Activated naive CD8-positive, alpha-beta T cell (primary cell): ENCODE results near the gene DYNLL1.
"Not testable (repeated sequence)": the region's sequence is repeated elsewhere in the genome, so short reads cannot be mapped to it uniquely, and the experiment has no call there.

ENCODE experiments used
- H3K27ac Mint-ChIP-seq: one replicate; pipeline ENCODE4 v1.8.0; 2021; ENCODE audit warnings: mixed read lengths
- H3K27me3 Mint-ChIP-seq: one replicate; pipeline ENCODE4 v1.8.0; 2021; ENCODE audit warnings: mixed read lengths
- H3K36me3 Mint-ChIP-seq: one replicate; pipeline ENCODE4 v1.8.0; 2021; ENCODE audit warnings: mixed read lengths
- H3K4me1 Mint-ChIP-seq: one replicate; pipeline ENCODE4 v1.8.0; 2021; ENCODE audit warnings: low read depth, mixed read lengths
- H3K4me3 Mint-ChIP-seq: one replicate; pipeline ENCODE4 v1.8.0; 2021; ENCODE audit warnings: mild to moderate bottlenecking, mixed read lengths
- H3K9me3 Mint-ChIP-seq: one replicate; pipeline ENCODE4 v1.8.0; 2021; ENCODE audit warnings: low read depth, mixed read lengths

The DYNLL1 gene

GRCh38 chr12:120495731-120496412 is at the start of gene DYNLL1:
TSS of gene DYNLL1 (plus strand) at chr12:120496113. CDS start at chr12:120496422, 309 bp downstream.
- Mint-ChIP-seq H3K27me3 (no peaks in the 10 kb centered on the region), H3K36me3 (peaks cover 4% of the 10 kb centered on the region), H3K9me3 (no peaks in the 10 kb centered on the region)

GRCh38 chr12:120446844-120447178 is 49.1 kb upstream of the DYNLL1 start:
- peak overlapping the region; percentile 97 for H3K4me3 Mint-ChIP-seq

More at GRCh38 chr12:120495731-120496412, at the start of gene DYNLL1:
- Mint-ChIP-seq H3K4me3 (peak within 1 kb of the TSS; percentile 95), H3K27ac (peak within 1 kb of the TSS; percentile 93), H3K4me1 (peaks cover 25% of the 10 kb centered on the region)

GRCh38 chr12:120447992-120448391 is 47.9 kb upstream of the DYNLL1 start:
- peak overlapping the region; percentile 97 for H3K4me3 Mint-ChIP-seq
- no peaks in the 10 kb centered on the region for H3K9me3 Mint-ChIP-seq
- H3K27me3 Mint-ChIP-seq: no peaks in the 10 kb centered on the region
- H3K27ac Mint-ChIP-seq: no peak overlapping the region
- peaks cover 34% of the 10 kb centered on the region for H3K4me1 Mint-ChIP-seq
- peaks cover 3% of the 10 kb centered on the region for H3K36me3 Mint-ChIP-seq

More at GRCh38 chr12:120446844-120447178, 49.1 kb upstream of the DYNLL1 start:
- not testable (repeated sequence) for H3K36me3 Mint-ChIP-seq, H3K9me3 Mint-ChIP-seq, H3K27me3 Mint-ChIP-seq
- H3K27ac Mint-ChIP-seq: peak overlapping the region; percentile 98
- peaks cover 38% of the 10 kb centered on the region for H3K4me1 Mint-ChIP-seq

GRCh38 chr12:120452524-120452923 is 43.4 kb upstream of the DYNLL1 start:
- H3K36me3 Mint-ChIP-seq, H3K27ac Mint-ChIP-seq, H3K27me3 Mint-ChIP-seq, H3K4me3 Mint-ChIP-seq, H3K9me3 Mint-ChIP-seq: not testable (repeated sequence)
- H3K4me1 Mint-ChIP-seq: peaks cover 17% of the 10 kb centered on the region

- Mint-ChIP-seq H3K4me1 (peaks cover 14% of the 10 kb centered on the region), H3K9me3 (no peaks in the 10 kb centered on the region), H3K27ac (no peak overlapping the region), H3K36me3 (no peaks in the 10 kb centered on the region), H3K4me3 (no peak overlapping the region), H3K27me3 (no peaks in the 10 kb centered on the region)
Observed at GRCh38 chr12:120453060-120453750, 42.7 kb upstream of the DYNLL1 start.

GRCh38 chr12:120453977-120454376 is 41.9 kb upstream of the DYNLL1 start:
- Mint-ChIP-seq H3K4me3 (no peak overlapping the region), H3K4me1 (peaks cover 14% of the 10 kb centered on the region), H3K36me3 (no peaks in the 10 kb centered on the region), H3K27me3 (no peaks in the 10 kb centered on the region), H3K9me3 (no peaks in the 10 kb centered on the region), H3K27ac (no peak overlapping the region)

GRCh38 chr12:120455302-120455701 is 40.6 kb upstream of the DYNLL1 start:
- Mint-ChIP-seq H3K36me3 (peaks cover 3% of the 10 kb centered on the region), H3K9me3 (no peaks in the 10 kb centered on the region), H3K27me3 (no peaks in the 10 kb centered on the region), H3K4me1 (peaks cover 8% of the 10 kb centered on the region), H3K27ac (no peak overlapping the region), H3K4me3 (no peak overlapping the region)

GRCh38 chr12:120457133-120457532 is 38.8 kb upstream of the DYNLL1 start:
- no peaks in the 10 kb centered on the region for H3K27me3 Mint-ChIP-seq
- H3K4me1 Mint-ChIP-seq: peaks cover 8% of the 10 kb centered on the region
- H3K27ac Mint-ChIP-seq: no peak overlapping the region
- H3K9me3 Mint-ChIP-seq: no peaks in the 10 kb centered on the region
- no peak overlapping the region for H3K4me3 Mint-ChIP-seq
- H3K36me3 Mint-ChIP-seq: peaks cover 5% of the 10 kb centered on the region

GRCh38 chr12:120460157-120460556 is 35.8 kb upstream of the DYNLL1 start:
- Mint-ChIP-seq H3K27ac (no peak overlapping the region), H3K27me3 (no peaks in the 10 kb centered on the region), H3K9me3 (no peaks in the 10 kb centered on the region), H3K36me3 (peaks cover 7% of the 10 kb centered on the region), H3K4me3 (no peak overlapping the region), H3K4me1 (peaks cover 9% of the 10 kb centered on the region)

- peak overlapping the region; percentile 54 for H3K27ac Mint-ChIP-seq
Observed at GRCh38 chr12:120462099-120462640, 33.7 kb upstream of the DYNLL1 start.

GRCh38 chr12:120463712-120464111 is 32.2 kb upstream of the DYNLL1 start:
- peaks cover 33% of the 10 kb centered on the region for H3K4me1 Mint-ChIP-seq
- H3K9me3 Mint-ChIP-seq: no peaks in the 10 kb centered on the region
- H3K27ac Mint-ChIP-seq: no peak overlapping the region
- H3K36me3 Mint-ChIP-seq: peaks cover 10% of the 10 kb centered on the region
- no peaks in the 10 kb centered on the region for H3K27me3 Mint-ChIP-seq
- H3K4me3 Mint-ChIP-seq: no peak overlapping the region

More at GRCh38 chr12:120462099-120462640, 33.7 kb upstream of the DYNLL1 start:
- H3K27me3 Mint-ChIP-seq: no peaks in the 10 kb centered on the region
- H3K36me3 Mint-ChIP-seq: peaks cover 7% of the 10 kb centered on the region
- no peak overlapping the region for H3K4me3 Mint-ChIP-seq
- H3K9me3 Mint-ChIP-seq: no peaks in the 10 kb centered on the region
- peaks cover 24% of the 10 kb centered on the region for H3K4me1 Mint-ChIP-seq

GRCh38 chr12:120465756-120466155 is 30.2 kb upstream of the DYNLL1 start:
- Mint-ChIP-seq H3K9me3 (no peaks in the 10 kb centered on the region), H3K27ac (peak overlapping the region; percentile 58), H3K27me3 (no peaks in the 10 kb centered on the region), H3K4me3 (no peak overlapping the region), H3K36me3 (peaks cover 7% of the 10 kb centered on the region), H3K4me1 (peaks cover 37% of the 10 kb centered on the region)

- Mint-ChIP-seq H3K4me3 (peak overlapping the region; percentile 62), H3K4me1 (peaks cover 37% of the 10 kb centered on the region), H3K27me3 (no peaks in the 10 kb centered on the region), H3K36me3 (peaks cover 5% of the 10 kb centered on the region), H3K9me3 (no peaks in the 10 kb centered on the region), H3K27ac (peak overlapping the region; percentile 46)
Observed at GRCh38 chr12:120466560-120467315, 29.2 kb upstream of the DYNLL1 start.

GRCh38 chr12:120467439-120467838 is 28.5 kb upstream of the DYNLL1 start:
- peak overlapping the region; percentile 94 for H3K4me3 Mint-ChIP-seq
- H3K27me3 Mint-ChIP-seq: no peaks in the 10 kb centered on the region
- H3K27ac Mint-ChIP-seq: peak overlapping the region; percentile 62
- no peaks in the 10 kb centered on the region for H3K9me3 Mint-ChIP-seq
- peaks cover 5% of the 10 kb centered on the region for H3K36me3 Mint-ChIP-seq
- peaks cover 41% of the 10 kb centered on the region for H3K4me1 Mint-ChIP-seq

- Mint-ChIP-seq H3K27me3 (no peaks in the 10 kb centered on the region), H3K9me3 (no peaks in the 10 kb centered on the region), H3K4me1 (peaks cover 42% of the 10 kb centered on the region), H3K27ac (peak overlapping the region; percentile 87), H3K4me3 (peak overlapping the region; percentile 94), H3K36me3 (peaks cover 5% of the 10 kb centered on the region)
Observed at GRCh38 chr12:120468325-120468820, 27.5 kb upstream of the DYNLL1 start.
